Esophagus muscularis mucosa (tissue), 4 donors: ENCODE data around the gene ABR.
A peak's percentile ranks its signal among the peaks of the same experiment; 100 is the strongest.

Experiments used
- EP300 ChIP-seq: sonication (generic); formaldehyde crosslinking; IDR thresholded peaks from one replicate; pipeline ENCODE4 v1.6.1; 2017; ENCODE audit warnings: antibody characterized with exemption
- POLR2A ChIP-seq: fragments of 450-650 bp; IDR thresholded peaks from one replicate; pipeline ENCODE4 v1.6.1; 2017; ENCODE audit warnings: antibody characterized with exemption, moderate library complexity, mild to moderate bottlenecking, low read depth
- POLR2AphosphoS5 ChIP-seq, 2 donors: sonication (generic); formaldehyde crosslinking; IDR thresholded peaks; one replicate each; pipeline ENCODE4 v1.6.1; 2017; ENCODE audit warnings: antibody characterized with exemption in 2 of 2
- TF ChIP-seq, protein P1 (sequence below), 3 experiments: fragments of 200-600 bp in 2 of 3; fragments of 450-650 bp in 1 of 3; sonication (generic) in 2 of 3; IDR thresholded peaks; one replicate each; pipeline ENCODE4 v1.5.1; 2017 to 2019; ENCODE audit warnings: antibody characterized with exemption in 3 of 3, mild to moderate bottlenecking in 2 of 3, moderate library complexity in 1 of 3

DNA sequence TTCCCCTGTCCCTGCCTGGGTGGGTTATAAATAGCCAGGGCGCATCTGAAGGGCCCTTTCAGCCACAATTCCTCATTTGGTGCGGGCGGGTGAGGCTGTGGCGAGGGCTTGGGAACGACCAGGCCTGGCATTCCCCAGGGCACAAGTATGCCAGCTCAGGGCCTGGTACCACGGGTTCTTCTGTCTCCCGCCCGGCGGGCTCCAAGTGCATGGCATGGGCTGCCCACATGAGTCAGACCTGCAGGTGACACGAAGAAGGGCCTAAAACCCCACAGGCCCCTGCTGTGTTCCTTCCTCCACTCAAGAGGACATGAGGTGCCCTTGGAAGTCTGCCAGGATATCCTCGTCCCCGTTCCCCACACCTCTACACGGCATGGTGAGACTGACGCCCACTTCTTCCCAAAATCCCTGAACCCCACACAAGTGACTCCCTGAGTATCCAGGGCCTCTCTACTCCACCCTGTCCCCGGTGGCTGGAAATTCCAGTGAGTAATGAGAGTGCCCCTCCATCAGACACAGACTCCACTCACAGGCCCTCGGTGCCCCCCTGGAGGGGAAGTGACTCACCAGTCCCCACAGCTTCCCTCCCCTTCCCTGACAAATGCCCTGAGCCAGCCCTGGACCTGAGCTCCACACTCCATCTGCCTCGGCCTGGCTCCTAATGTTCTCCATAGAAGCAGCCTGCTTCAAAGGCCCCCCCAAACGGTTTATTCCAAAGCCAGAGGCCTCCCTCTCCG lies 68.8 kb downstream of the ABR start:
- TF ChIP-seq, protein P1, sequence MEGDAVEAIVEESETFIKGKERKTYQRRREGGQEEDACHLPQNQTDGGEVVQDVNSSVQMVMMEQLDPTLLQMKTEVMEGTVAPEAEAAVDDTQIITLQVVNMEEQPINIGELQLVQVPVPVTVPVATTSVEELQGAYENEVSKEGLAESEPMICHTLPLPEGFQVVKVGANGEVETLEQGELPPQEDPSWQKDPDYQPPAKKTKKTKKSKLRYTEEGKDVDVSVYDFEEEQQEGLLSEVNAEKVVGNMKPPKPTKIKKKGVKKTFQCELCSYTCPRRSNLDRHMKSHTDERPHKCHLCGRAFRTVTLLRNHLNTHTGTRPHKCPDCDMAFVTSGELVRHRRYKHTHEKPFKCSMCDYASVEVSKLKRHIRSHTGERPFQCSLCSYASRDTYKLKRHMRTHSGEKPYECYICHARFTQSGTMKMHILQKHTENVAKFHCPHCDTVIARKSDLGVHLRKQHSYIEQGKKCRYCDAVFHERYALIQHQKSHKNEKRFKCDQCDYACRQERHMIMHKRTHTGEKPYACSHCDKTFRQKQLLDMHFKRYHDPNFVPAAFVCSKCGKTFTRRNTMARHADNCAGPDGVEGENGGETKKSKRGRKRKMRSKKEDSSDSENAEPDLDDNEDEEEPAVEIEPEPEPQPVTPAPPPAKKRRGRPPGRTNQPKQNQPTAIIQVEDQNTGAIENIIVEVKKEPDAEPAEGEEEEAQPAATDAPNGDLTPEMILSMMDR (IDR thresholded peaks at IDR 0.05) = no peak
- TF ChIP-seq POLR2A (no peak), EP300 (no peak), POLR2AphosphoS5 (IDR thresholded peaks at IDR 0.05) (peak; percentile 5 to 37)
